ENCODE data around the gene GPRIN2.
"Not testable (repeated sequence)": the region's sequence is repeated elsewhere in the genome, so short reads cannot be mapped to it uniquely, and the experiment has no call there.

DNA sequence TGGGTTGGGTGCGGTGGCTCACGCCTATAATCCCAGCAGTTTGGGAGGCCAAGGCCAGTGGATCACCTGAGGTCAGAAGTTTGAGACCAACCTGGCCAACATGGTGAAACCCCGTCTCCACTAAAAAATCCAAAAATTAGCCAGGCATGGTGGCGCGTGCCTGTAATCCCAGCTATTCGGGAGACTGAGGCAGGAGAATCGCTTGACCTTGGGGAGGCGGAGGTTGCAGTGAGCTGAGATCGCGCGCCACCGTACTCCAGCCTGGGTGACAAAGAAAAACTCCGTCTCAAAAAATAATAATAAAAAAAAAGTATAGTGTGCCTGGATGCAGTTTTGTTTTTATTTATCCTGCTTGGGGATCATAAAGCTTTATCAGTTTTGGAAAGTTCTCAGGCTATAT lies 36.8 kb upstream of the GPRIN2 start:
- TF ChIP-seq POLR2AphosphoS5, POLR2A (IDR thresholded peaks at IDR 0.05; ENCODE audit: low read depth, low read length): not testable (repeated sequence)
